KBM-7 (cell line): ENCODE measurements around the gene HHATL.

Experiments used
- DNase-seq: peaks from one replicate; pipeline ENCODE4 v3.0.0-alpha.2; 2015
- in situ Hi-C: fragments of 300-500 bp; cut with MboI; formaldehyde crosslinking; loops from 2 replicates; pipeline ENCODE4 v1.14.3; 2020; ENCODE audit warnings: low sequenced_read_pairs, low pct_unique_long_range_greater_than_20kb, mixed read lengths

HHATL gene

DNA sequence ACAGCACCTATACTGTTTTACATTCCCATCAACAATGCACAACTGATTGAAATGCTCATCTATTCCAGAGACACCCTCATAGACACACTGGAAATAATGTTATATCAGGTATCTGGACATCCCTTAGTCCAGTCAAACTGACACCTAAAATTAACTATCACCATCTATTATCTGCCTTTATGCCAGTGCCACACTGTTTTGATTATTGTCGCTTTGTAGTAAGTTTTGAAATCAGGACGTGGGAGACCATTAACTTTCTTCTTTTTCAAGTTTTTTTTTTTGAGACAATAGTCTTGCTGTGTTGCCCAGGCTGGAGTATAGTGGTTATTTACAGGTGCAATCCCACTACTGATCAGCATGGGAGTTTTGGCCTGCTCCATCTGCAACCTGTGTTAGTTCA lies 26.7 kb downstream of the HHATL start:
- in situ Hi-C loops: no loop called here
- DNase-seq: no peak

DNA sequence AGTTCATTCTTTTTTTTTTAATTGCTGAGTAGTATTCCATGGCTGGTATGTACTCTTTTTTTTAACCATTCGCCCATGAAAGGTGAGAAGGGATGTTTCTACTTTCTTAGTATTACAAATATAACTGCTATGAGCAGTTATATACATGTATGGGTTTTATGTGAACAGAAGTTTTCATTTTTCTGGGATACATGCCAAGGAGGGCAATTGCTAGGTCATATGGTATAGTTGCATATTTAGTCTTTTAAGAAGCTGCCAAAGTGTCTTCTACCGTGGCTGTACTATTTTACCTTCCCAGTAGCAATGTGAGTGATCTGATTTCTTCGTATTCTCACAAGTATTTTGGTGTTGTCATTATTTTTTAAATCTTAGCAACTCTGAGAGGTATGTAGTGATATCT lies 28.5 kb downstream of the HHATL start:
- no peak for DNase-seq
- in situ Hi-C loops: no loop called here

DNA sequence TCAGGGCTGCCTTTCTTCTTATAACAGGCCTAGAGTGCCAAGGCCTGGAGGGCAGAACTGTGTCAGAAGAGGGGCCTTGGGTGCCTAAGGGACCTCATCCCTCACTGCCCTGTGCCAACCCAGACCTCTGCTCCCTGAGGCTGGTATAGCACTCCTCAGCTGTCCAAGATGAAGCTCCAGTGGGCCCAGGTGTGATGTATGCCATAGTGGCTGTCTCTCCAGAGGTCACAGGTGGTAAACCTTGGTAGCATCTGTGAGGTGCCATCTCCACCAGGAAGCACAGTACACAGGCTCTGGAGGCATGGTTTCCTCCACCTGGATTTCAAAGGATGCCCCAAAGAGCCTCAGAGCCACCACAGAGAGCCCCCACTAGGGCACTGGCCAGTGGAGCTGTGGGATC lies 29.5 kb downstream of the HHATL start:
- in situ Hi-C loops: no loop called here
- no peak for DNase-seq

DNA sequence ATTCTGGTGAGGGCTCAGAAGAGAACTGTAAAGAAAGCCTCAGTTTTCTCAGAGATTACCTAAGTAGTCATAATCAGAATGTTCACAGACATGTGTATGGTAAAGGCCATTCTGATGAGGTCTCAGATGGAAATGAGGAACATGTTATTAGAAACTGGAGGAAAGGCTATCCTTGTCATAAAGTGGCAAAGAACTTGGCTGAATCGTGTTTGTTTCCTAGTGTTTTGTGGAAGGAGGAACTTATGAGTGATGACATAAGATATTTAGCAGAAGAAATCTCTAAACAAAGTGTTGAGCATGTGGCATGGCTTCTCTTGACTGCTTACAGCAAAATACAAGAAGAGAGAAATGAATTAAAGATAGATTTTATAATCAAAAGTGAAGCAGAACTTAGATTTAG lies 30.1 kb downstream of the HHATL start:
- in situ Hi-C loops: no loop called here
- no peak for DNase-seq

DNA sequence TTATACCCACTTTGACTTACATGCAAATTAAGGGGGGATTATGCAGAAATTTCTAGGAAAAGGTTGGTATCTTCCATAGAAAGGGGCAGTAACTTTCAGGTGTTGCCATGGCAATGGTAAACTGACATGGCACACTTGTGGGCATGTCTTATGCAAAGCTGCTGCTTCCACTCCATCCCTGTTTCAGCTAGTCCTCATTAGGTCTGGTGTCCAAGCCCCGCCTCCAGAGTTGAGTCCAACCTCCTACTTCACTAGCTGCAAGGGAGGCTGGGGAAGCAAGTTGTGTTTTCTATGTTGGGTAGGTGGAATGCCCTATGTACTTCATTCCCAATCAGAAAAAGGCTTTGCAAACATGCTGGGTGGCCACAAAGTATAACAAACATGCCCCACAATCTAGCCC lies 31.9 kb downstream of the HHATL start:
- no peak for DNase-seq
- in situ Hi-C loops: no loop called here

DNA sequence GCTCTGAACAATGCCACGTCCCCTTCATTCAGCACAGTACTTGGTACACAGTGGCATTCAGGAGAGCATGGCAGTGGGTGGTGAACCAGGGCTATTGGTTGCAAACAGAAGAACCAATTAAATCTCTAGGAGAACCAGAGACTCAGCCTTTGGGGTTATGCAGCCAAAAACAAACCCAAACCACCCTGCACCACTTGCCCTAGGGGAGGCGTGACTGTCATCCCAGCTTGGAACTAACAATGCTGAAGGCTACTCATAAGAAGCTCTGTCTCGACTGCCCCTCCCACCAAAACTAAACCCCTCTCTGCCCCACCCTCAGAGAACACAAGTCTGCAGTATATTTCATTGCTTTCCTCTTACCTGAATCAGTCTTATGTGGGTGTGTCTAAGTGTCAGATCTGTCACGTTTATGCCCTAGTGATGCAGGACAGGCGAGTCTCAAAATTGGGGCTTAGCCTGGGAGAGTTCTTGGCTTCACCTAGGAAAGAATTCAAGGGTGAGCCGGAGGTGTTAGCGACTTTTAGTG lies 32.5 kb downstream of the HHATL start:
- in situ Hi-C loops: no loop called here

GRCh38 chr3:42668793-42669217 lies 33.8 kb downstream of the HHATL start:
- no peak for DNase-seq
- in situ Hi-C loops: no loop called here

More for the DNA sequence above, 32.5 kb downstream of the HHATL start:
- no peak for DNase-seq

GRCh38 chr3:42668413-42668760 lies 34.2 kb downstream of the HHATL start:
- no peak for DNase-seq
- in situ Hi-C loops: no loop called here

DNA sequence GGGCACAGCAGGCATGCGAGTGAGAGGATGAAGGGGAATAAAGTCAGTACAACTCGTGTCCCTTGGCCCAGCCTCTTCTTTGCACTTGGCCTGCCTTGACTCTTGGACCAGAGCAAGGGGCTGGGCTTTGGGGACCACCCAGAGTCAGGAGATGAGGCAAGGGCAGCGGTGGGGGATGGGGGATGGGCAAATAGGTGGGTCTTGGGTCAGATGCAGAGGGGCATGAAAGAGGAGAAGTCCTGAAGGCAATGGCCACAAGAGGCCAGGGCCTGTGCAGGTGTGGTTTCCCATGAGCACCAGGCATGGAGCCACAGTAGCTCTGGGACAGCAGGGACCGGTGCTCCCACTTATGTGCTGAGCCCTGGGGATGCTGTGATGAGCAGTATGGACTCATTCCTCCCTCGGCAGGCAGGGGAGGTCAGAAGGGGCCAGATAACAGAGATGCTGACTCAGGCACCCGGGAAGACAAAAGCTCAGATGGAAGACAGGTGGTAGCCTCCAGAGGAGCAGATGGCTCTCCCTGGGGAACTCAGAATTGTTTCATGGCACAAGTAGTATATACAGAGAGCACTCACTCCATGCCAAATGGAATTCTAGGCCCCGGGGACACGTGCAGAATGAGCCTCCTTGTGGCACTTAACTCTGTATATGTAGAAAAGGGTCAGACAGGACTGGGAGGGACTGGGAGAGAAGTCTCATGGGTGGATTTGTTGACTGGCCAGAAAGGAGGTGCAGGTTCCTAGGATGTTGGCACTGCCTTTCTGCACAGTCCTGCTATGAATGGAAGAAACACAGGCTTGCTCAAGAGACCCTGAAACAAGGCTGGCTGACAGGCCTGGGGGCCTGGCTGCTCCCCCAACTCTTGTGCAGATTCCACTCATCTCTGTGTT lies 34.8 kb downstream of the HHATL start:
- DNase-seq: no peak
- in situ Hi-C loops: no loop called here

DNA sequence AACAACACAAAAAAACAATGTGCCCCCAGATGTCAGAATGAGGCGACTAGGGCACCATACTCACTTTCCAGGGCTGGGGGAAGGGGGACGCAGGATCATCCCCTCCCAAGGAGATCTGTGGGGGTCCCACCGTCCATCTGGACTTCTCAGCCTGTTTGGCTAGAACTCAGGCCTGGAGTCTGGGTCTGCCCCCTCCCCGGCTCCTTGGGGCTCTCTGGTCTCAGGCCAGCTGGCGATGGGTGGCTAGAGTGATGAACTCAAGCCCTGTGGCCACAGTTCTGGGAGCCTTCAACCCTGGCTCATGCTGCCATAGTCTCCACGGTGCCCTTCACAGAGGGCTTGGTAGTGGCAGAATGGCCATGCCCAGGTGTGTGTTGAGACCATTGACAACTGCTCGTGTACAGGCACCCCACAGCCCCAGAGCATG lies 35.5 kb downstream of the HHATL start:
- in situ Hi-C loops: no loop called here
- no peak for DNase-seq

DNA sequence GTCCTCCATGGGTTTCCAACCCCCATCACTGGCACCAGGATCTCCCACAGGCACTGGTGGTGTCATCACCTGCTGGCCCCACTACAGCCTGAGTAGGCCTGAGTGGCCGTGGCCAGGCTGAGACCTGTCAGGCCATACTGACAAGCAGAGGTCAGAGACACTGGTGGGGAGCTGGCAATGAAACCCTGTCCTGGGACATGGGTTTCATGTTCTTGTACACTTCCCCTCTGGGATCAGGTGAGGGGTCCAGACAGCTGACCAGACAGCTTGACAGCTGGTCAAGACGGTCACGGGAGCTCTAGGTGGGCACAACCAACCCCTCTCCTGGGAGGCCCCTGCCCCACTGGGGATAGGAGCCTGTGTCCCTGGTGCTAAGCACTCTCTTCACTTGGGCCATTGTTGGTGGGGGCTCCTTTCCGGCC lies 36.0 kb downstream of the HHATL start:
- in situ Hi-C loops: no loop called here
- no peak for DNase-seq

GRCh38 chr3:42666022-42666421 lies 36.6 kb downstream of the HHATL start:
- in situ Hi-C loops: no loop called here
- DNase-seq: no peak

DNA sequence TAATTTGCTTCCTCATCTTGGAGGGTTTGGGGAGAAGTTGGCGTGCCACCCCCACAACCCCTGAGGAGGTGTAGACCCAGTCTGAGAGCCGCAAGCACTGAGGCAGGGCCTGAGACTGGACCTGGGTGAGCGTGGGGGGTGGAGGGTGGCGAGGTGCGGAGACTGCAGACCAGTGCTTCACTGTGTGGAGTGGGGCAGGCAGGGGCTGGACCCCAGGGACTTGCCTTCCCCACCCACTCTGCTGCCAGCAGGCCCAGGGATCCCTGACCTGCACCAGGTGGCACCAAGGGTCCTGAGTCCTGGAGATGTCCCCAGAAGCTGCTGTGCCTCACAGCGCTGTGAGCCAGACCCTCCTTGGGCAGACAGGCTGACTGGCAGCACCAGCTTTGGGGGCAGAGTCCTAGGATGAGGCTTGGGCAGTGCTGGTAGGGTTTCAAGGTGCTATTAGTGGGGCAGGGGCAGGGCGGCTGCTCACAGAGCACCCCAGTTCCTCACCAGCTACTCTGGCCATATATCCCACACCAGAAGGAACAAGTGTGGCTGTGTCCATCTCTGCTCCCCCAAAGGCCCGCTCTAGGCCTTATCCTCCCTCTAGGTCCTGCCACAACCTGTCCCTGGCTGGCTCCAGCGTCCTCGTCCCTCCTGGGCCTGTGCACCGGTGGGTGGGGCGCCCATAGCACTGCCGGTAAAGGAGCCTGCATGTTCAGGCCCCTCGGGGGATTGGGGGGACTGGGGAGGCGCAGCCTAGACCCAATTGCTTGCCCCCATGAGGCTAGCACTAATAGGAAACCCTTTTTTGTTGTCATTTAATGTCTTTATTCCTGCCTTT lies 37.3 kb downstream of the HHATL start:
- in situ Hi-C loops: no loop called here
- DNase-seq: no peak

DNA sequence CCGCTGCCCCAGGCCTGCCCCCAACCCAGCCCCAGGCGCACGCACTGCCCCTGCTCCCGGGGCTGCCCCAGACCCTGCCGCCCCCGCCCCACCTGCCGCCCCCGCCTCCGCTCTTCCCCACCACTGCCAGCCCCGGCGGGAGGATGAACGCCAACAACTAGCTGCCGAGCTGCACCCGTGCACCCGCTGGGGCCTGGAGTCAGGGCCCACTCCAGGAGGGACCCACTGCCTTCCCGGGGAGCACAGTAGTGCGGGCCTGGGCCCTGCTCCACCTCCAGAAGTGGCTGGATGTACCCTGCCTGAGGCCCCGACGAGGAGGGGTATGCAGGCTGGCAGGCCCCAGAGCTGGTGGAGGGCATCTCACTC lies 38.2 kb downstream of the HHATL start:
- in situ Hi-C loops: no loop called here
- DNase-seq: no peak

DNA sequence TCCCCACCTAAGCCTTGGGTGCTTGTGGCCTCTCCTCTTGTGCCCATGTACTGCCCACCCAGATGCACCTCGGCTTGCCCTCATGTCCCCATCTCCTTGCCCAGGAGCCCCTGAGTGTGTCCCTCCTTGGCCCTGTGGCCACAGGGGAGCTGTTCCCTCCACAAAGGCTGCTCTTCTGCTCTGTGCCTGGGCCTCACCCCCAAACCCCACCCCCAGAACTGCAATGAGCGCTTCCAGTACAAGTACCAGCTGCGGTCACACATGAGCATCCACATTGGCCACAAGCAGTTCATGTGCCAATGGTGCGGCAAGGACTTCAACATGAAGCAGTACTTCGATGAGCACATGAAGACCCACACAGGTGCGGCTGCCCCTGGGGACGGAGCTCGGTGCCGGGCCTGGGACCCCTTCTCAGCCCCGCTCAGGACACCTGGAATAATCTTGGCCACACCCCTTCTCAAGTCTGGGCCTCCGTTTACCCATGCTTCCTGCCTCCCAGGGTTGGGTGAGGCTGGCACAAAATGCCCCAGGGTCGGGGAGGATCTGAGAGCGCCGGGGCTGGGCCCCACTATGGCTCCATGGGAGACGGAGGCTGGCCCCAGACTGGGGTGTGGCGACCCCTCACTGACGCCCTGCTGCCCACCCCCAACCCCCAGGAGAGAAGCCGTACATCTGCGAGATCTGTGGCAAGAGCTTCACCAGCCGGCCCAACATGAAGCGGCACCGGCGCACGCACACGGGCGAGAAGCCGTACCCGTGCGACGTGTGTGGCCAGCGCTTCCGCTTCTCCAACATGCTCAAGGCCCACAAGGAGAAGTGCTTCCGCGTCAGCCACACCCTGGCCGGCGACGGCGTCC lies 38.8 kb downstream of the HHATL start:
- in situ Hi-C loops: no loop called here
- DNase-seq: no peak

GRCh38 chr3:42662813-42663535 lies 39.6 kb downstream of the HHATL start:
- DNase-seq: no peak
- in situ Hi-C loops: no loop called here

GRCh38 chr3:42662037-42662812 lies 40.4 kb downstream of the HHATL start:
- no peak for DNase-seq
- in situ Hi-C loops: no loop called here

- in situ Hi-C loops: no loop called here
- no peak for DNase-seq
These were observed 41.0 kb downstream of the HHATL start for GRCh38 chr3:42661593-42662022.
